Neural cell (in vitro differentiated cells): ENCODE data around the gene SPECC1L. TPM values are rescaled to one million over a fixed set of nuclear protein-coding genes. Genes with fewer than 3 reads are reported as not detected.

Experiments used
- H2AFZ ChIP-seq: fragments of 200-600, 300-800 bp; sonication (generic), shearing (Covaris generic); 2 replicates; pipeline ENCODE4 v1.6.0; 2014; ENCODE audit warnings: low read depth, mild to moderate bottlenecking, antibody characterized with exemption, low read length, moderate library complexity
- H3F3A ChIP-seq: fragments of 200-600 bp; shearing (Covaris generic); 2 replicates; pipeline ENCODE4 v1.6.1; 2016; ENCODE audit warnings: mild to moderate bottlenecking, moderate library complexity, mixed read lengths, antibody characterized with exemption, low read length; ENCODE audit not compliant: insufficient read depth, poor library complexity, severe bottlenecking
- H3K27ac ChIP-seq: fragments of 200-600, 300-800 bp; sonication (generic), shearing (Covaris generic); 2 replicates; pipeline ENCODE4 v1.5.1; 2014; ENCODE audit warnings: mild to moderate bottlenecking, low read length, moderate library complexity
- H3K27me3 ChIP-seq: fragments of 300-800, 200-600 bp; sonication (generic), shearing (Covaris generic); 2 replicates; pipeline ENCODE4 v1.6.0; 2014; ENCODE audit warnings: mild to moderate bottlenecking, low read depth, low read length, moderate library complexity; ENCODE audit not compliant: insufficient read depth
- H3K36me3 ChIP-seq: fragments of 300-800, 200-600 bp; sonication (generic), shearing (Covaris generic); 2 replicates; pipeline ENCODE4 v1.5.1; 2014; ENCODE audit warnings: mild to moderate bottlenecking, antibody characterized with exemption, low read length, moderate library complexity; ENCODE audit not compliant: insufficient read depth
- H3K4me2 ChIP-seq: fragments of 300-800, 200-600 bp; sonication (generic), shearing (Covaris generic); 2 replicates; pipeline ENCODE4 v1.6.0; 2014; ENCODE audit warnings: mild to moderate bottlenecking, low read length
- H3K4me3 ChIP-seq: fragments of 300-800, 200-600 bp; sonication (generic), shearing (Covaris generic); 2 replicates; pipeline ENCODE4 v1.5.1; 2014; ENCODE audit warnings: mild to moderate bottlenecking, low read length, moderate library complexity
- H3K79me2 ChIP-seq: fragments of 200-600 bp; shearing (Covaris generic); replicated peaks from 2 replicates; pipeline ENCODE4 v1.6.0; 2014; ENCODE audit warnings: mild to moderate bottlenecking, low read length, moderate library complexity; ENCODE audit not compliant: insufficient read depth
- H3K9ac ChIP-seq: fragments of 300-800, 200-600 bp; sonication (generic), shearing (Covaris generic); 2 replicates; pipeline ENCODE4 v1.6.1; 2016; ENCODE audit warnings: mild to moderate bottlenecking, low read length, mixed read lengths
- H3K9me2 ChIP-seq: fragments of 200-600 bp; shearing (Covaris generic); 2 replicates; pipeline ENCODE4 v1.6.1; 2016; ENCODE audit warnings: mild to moderate bottlenecking, low read length, mixed read lengths; ENCODE audit not compliant: insufficient read depth
- H3K9me3 ChIP-seq: fragments of 200-600, 300-800 bp; sonication (generic), shearing (Covaris generic); 2 replicates; pipeline ENCODE4 v1.6.1; 2016; ENCODE audit warnings: mild to moderate bottlenecking, mixed run types, low read length, moderate library complexity, mixed read lengths
- H4K20me1 ChIP-seq: fragments of 200-600 bp; shearing (Covaris generic); 2 replicates; pipeline ENCODE4 v1.6.1; 2016; ENCODE audit warnings: mild to moderate bottlenecking, mixed run types; ENCODE audit not compliant: insufficient read depth
- CTCF ChIP-seq: fragments of 450-650 bp; IDR thresholded peaks from 2 replicates; pipeline ENCODE4 v1.5.1; 2014; ENCODE audit warnings: antibody characterized with exemption, mild to moderate bottlenecking, moderate library complexity; ENCODE audit not compliant: poor library complexity, severe bottlenecking
- EP300 ChIP-seq: fragments of 450-650 bp; conservative IDR thresholded peaks from 2 replicates; pipeline ENCODE4 v1.6.1; 2014; ENCODE audit warnings: antibody characterized with exemption, mild to moderate bottlenecking, moderate library complexity; ENCODE audit not compliant: poor library complexity, severe bottlenecking
- EZH2 ChIP-seq: fragments of 200-600, 300-800 bp; shearing (Covaris generic), sonication (generic); IDR thresholded peaks from 2 replicates; pipeline ENCODE4 v1.6.1; 2014; ENCODE audit warnings: antibody characterized with exemption, low read length, borderline replicate concordance, mild to moderate bottlenecking; ENCODE audit not compliant: insufficient read depth, poor library complexity, severe bottlenecking
- MXI1 ChIP-seq: fragments of 450-650 bp; conservative IDR thresholded peaks from 2 replicates; pipeline ENCODE4 v1.6.1; 2014; ENCODE audit warnings: antibody characterized with exemption, mild to moderate bottlenecking; ENCODE audit not compliant: poor library complexity, severe bottlenecking
- POLR2AphosphoS5 ChIP-seq: IDR thresholded peaks from 2 replicates; pipeline ENCODE4 v1.6.1; 2012
- RAD21 ChIP-seq: fragments of 450-650 bp; conservative IDR thresholded peaks from 2 replicates; pipeline ENCODE4 v1.6.1; 2014; ENCODE audit warnings: antibody characterized with exemption, mild to moderate bottlenecking, moderate library complexity
- REST ChIP-seq: IDR thresholded peaks from 2 replicates; pipeline ENCODE4 v1.6.1; 2012; ENCODE audit warnings: borderline replicate concordance
- SMC3 ChIP-seq: fragments of 450-650 bp; conservative IDR thresholded peaks from 2 replicates; pipeline ENCODE4 v1.6.1; 2014; ENCODE audit warnings: antibody characterized with exemption, mild to moderate bottlenecking, moderate library complexity; ENCODE audit not compliant: poor library complexity
- TAF1 ChIP-seq: IDR thresholded peaks from 2 replicates; pipeline ENCODE4 v1.6.1; 2012; ENCODE audit warnings: low read depth
- polyA plus RNA-seq: library from polyadenylated mRNA; depleted of rRNA; stranded (reverse); fragments of >200 nt; gene quantifications from 2 replicates; pipeline ENCODE4 v1.2.3, GENCODE V29; 2014

The SPECC1L gene
- polyA plus RNA-seq, 1 donor from 2014 or later, result 27.1 TPM

GRCh38 chr22:24322522-24322921 lies 51.9 kb downstream of the SPECC1L start:
- Histone ChIP-seq H3K27me3 (no peaks in the 10 kb centered on the region), H3K9me3 (no peaks in the 10 kb centered on the region), H3K4me3 (no peak overlapping the region), H3K4me2 (no peak overlapping the region), H3K36me3 (peaks cover 6% of the 10 kb centered on the region), H3K9me2 (no peaks in the 10 kb centered on the region), H2AFZ (no peak overlapping the region), H3K27ac (no peak overlapping the region), H4K20me1 (no peaks in the 10 kb centered on the region), H3F3A (no peaks in the 10 kb centered on the region), H3K79me2 (peaks cover 3% of the 10 kb centered on the region), H3K9ac (no peak overlapping the region)
- no peak for TF ChIP-seq POLR2AphosphoS5
- TF ChIP-seq SMC3, result no peak
- no peak for TF ChIP-seq MXI1
- TF ChIP-seq CTCF, result no peak
- TF ChIP-seq REST, result no peak
- TF ChIP-seq EP300, result no peak
- TF ChIP-seq TAF1, result no peak
- TF ChIP-seq EZH2, result no peak
- no peak for TF ChIP-seq RAD21

- Histone ChIP-seq H3K27me3 (no peaks in the 10 kb centered on the region), H3K27ac (no peak overlapping the region), H3K4me2 (no peak overlapping the region), H3K9ac (no peak overlapping the region), H3K4me3 (no peak overlapping the region), H3K9me2 (no peaks in the 10 kb centered on the region), H4K20me1 (no peaks in the 10 kb centered on the region), H2AFZ (no peak overlapping the region), H3K9me3 (no peaks in the 10 kb centered on the region), H3K36me3 (peaks cover 10% of the 10 kb centered on the region), H3K79me2 (peaks cover 3% of the 10 kb centered on the region), H3F3A (no peaks in the 10 kb centered on the region)
- TF ChIP-seq REST, result no peak
- TF ChIP-seq MXI1, result no peak
- TF ChIP-seq EP300, result no peak
- no peak for TF ChIP-seq RAD21
- TF ChIP-seq TAF1, result no peak
- TF ChIP-seq EZH2, result no peak
- TF ChIP-seq SMC3, result no peak
- no peak for TF ChIP-seq POLR2AphosphoS5
- no peak for TF ChIP-seq CTCF
These were observed 52.6 kb downstream of the SPECC1L start for GRCh38 chr22:24323233-24323632.
